HG03196 (cell line): ENCODE results near the gene OR6M1.

ENCODE experiments used
- ATAC-seq: cut with Tn5 transposase; IDR thresholded peaks from one replicate; pipeline ENCODE4 v1.9.1; 2021; ENCODE audit not compliant: unreplicated experiment

The OR6M1 gene, protein sequence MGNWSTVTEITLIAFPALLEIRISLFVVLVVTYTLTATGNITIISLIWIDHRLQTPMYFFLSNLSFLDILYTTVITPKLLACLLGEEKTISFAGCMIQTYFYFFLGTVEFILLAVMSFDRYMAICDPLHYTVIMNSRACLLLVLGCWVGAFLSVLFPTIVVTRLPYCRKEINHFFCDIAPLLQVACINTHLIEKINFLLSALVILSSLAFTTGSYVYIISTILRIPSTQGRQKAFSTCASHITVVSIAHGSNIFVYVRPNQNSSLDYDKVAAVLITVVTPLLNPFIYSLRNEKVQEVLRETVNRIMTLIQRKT

DNA sequence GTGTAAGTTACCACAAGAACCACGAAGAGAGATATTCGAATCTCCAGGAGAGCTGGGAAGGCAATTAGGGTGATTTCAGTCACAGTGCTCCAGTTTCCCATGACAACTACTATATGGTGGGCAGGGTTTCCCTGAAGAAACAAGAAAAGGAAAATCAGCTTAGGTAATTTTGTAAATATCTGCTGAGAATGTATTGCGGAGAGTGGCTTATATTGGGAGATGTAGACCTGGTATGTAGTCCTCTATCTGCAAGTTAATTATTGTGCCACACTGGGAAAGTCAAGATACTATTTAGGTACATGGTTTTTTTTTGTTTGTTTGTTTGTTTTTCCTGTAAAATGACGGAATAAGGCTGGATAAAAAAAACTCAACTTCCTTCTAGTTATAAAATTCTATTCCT, at the start of gene OR6M1:
Gene OR6M1, minus strand, starts transcription at position 101 of the 400 bp plus-strand sequence. Its CDS starts 0 bp downstream, at position 101.
- ATAC-seq: no peak

DNA sequence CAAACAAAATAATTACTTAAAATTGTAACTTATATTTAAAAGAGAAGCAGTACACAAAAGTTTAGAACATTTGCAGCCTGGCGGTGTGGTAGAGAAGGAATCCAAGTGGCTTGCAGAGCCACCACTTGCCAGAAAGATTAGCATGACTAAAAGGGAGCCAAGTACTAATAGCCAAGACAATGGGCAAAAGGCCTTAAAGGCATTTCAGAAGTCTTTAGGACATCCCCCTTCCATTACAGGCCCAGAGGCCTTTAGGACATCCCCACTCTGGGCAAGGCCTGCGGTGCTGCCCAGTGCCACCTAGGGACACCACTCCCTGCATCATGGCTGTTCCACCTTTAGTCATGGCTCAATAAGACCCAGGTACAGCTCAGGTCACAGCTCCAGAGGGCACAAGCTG, 46.9 kb upstream of the OR6M1 start:
- ATAC-seq: no peak

DNA sequence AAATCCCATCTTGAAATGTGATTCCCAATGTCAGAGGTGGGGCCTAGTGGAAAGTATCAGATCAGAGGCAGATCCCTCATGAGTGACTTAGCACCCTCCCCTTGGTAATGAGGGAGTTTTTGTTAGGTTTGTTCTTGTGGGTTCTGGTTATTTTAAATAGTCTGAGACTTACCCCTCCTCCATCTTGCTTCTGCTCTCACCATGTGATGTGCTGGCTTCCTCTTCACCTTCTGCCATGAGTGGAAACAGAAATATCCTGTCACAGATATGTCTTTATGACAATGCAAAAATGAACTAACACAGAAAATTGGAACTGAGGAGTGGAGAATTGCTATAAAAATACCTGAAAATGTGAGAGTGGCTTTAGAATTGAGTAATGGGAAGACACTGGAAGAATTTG, 46.2 kb upstream of the OR6M1 start:
- ATAC-seq: no peak

DNA sequence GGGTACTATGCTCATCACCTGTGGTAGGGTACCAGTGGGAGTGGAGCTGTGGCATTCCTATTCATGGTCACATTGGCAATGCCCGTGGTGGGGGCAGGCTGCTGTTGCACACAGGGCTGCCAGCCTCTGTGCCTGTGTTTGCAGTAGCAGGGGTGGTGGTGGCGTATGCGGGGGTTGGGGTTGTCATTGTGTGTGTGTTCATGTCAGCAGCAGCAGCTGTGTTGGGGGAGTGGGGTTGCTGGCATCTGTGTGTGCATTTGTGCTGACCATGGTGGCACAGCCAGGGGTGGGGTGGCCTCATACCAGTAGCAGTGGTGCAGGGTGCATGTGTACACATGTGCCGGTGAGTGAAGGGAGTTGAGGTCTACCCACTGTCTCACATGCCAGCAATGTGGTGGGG, 45.0 kb upstream of the OR6M1 start:
- ATAC-seq: no peak

DNA sequence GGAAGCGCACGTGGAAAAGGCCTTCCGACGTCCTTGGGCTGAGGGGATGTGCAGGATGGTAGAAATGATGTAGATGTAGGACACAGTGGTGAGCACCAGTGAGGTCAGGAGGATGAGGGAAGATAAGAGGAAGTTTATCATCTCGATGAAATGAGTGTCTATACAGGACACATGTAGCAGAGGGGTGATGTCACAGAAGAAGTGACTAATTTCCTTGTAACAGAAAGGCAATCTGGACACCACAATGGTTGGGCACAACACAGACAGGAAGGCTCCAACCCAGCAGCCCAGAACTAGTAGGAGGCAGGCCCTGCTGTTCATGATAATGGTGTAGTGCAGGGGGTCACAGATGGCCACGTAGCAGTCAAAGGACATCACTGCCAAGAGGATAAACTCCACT, 35.0 kb upstream of the OR6M1 start:
- ATAC-seq: no peak

DNA sequence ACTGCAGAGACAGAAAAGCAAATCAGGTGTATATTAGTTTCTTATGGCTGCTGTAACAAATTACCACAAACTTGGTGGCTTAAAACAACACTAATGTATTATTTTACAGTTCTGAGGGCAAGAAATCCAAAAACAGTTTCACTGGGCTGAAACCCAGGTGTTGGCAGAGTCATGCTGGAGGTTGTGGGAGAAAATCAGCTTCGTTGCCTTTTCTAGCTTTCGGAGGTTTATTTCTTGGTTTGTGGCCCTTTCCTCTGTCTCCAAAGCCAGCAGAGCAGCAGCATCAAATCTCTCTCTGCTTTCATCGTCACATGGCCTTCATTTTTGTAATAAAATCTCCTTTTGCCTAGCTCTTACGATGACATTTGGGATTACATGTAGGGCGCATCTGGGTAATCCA, 33.0 kb upstream of the OR6M1 start:
- no peak for ATAC-seq

DNA sequence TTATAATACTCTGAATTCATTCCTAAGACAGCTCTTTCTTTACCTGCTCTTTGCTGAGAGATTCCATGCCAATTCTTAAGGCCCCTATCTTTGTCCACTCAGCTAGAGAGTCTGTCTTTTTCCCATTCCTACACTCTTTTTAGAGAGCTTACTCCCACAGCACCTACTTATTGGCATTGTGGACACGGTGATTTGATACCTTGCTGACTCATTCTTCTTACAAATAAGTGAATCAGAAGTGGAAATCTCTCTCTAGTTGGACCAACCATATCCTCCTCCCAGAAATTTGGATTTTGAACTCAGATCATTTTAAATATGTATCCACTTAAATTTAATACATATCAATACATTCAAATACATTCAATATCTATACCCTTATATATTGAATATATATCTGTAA, 32.5 kb upstream of the OR6M1 start:
- no peak for ATAC-seq

DNA sequence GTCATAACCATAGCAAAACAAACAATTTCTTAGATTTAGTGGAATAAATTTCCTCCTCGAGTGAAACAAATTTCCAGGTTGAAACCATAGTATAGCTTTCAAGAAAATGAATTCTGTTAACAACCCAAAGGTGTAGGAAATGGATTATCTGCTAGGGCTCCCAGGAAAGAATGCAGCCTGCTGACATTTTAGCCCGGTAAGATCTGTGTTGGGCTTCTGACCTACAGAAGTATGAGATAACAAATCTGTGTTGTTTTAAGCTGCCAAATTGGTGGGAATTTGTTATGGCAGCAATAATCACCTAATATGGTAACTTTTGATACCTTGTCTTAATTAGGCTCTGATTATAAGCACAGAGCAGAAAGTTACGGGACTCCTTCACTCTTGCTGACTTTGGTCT, 32.0 kb upstream of the OR6M1 start:
- no peak for ATAC-seq

DNA sequence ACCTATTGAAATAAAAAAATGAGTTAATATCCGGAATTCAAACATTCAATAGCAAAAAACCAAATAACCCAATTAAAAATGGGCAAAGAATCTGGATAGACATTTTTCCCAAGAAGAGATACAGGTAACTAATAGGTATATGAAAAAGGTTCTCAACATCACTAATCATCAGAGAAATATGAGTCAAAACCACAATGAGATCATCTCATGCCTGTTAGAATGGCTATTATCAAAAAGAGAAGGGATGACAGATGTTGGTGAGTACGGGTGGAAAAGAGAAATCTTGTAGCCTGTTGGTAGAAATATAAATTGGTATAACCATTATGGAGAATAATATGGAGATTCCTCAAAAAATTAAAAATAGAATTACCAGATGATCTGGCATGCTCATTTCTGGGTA, 26.9 kb upstream of the OR6M1 start:
- ATAC-seq: no peak

DNA sequence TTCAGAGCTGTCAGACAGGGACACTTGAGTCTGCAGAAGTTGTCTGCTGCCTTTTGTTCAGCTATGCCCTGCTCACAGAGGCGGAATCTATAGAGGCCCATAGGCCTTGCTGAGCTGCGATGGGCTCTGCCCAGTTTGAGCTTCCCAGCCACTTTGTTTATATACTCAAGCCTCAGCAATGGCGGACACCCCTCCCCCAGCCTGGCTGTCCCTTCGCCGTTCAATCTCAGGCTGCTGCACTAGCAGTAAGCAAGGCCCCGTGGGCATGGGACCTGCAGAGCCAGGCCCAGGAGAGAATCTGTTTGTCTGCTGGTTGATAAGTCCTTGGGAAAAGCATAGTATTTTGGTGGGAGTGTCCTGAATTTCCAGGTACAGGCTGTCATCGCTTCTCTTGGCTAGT, 23.6 kb upstream of the OR6M1 start:
- ATAC-seq: no peak

DNA sequence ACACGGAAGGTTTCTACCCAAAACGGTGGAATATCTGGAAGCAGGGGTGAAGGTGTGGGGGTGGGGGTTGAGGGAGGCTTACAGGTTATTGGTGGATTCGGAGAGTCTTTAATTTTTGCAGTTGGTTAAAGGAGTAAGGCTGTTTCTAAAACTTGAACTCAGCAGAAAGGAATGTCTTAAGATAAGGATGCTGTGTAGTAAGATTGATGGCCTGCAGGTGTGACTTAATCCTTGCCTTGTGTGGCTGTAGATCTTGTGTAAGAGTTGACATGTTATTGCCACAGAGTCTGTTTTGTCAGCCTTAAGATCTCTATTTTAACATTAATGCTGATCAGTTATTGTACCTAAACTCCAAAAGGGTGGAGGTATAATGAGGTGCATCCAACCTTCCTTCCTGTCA, 16.4 kb upstream of the OR6M1 start:
- ATAC-seq: no peak

DNA sequence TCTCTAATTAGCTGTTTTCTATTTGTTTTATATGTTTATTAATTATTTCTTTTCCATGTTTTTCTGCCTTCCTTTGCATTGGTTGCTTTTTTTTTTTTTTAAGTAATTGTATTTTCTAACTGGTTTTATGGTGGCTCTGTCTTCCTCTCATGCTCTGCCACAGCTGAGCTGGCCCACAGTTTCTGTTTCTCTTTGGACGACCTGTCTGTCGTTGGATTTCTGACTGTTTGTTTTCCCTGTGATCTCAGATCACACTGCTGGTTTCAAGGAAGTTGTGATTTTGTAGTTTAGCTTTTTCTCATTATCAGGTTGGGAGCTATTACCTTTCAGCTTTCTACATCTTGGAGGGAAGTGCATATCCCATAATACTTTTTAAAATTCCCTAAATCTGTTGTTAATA, 15.9 kb upstream of the OR6M1 start:
- ATAC-seq: peak; percentile 95

DNA sequence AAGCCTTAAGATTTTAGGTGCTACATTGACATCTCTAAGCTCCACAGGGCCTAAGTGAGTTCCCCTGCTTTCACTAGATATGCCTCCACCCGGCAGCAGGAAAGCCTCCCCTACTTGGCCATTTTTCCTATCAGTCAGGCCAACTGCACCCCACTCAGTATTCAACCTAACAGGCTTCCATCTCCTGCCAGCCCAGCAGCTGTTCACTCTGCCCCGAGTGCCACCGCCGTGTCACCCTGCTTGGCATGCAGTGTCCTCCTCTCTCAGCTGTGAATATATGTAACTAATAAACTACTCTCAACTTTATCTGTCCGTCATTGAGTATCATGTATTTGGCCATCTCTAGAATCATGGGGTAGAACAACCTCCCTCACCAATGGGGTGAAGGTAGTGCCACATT, 9.0 kb upstream of the OR6M1 start:
- ATAC-seq: no peak

DNA sequence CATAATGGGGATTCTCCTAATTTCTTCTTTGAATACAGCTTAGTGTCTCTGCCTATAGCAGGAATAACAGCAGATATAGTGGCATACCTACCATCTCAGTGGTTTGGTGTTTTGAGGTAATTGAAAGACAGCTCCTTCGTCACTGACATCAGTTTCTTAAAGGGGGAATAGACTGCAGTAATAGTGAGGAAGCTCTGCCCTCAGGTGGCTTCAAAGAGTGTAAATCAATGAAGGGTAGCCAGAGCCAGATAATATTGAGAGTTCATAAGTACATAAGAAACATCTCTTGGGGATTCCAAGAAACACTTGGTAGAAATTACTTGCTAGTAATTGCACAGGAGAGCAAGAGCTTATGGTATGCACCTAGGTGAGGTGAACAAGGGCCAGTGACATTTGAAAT, 4.4 kb downstream of the OR6M1 start:
- ATAC-seq: no peak

DNA sequence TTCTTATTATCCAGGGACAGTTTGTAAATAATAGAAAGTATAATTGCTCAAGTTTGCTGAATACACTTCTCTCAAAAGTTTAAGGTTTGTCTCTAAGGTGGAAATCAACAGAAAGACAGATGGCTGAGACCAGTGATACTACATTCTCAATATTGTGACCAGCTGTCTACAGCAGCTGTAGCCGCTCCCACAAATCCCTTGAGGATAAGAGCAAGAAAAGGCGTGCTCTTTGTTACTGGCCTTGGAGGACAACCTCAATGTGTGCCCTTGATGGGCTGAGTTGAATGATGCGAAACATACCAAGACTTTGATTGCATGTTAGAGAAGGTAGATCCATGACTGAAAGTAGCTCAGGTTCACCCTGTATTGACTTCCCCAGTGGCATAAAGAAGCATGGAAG, 6.1 kb downstream of the OR6M1 start:
- no peak for ATAC-seq

DNA sequence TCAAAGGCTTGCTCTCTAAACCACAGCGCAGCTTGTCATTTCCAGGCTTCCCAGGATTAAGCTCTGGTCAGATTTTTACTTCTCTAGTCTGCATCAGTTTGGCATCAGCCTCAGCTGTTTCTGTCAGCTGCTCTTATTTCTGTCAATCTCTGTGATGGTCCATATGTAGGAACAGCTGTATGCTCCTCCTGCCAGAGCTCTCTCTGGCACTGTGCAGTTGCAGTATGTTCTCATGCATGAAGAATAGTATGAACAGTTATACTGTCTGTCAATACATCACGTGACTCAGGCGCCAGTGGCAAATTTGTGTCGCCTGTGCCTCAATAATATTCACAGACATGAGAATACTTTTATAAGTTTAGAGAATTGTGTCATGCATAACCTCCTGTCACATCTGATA, 6.7 kb downstream of the OR6M1 start:
- ATAC-seq: no peak

DNA sequence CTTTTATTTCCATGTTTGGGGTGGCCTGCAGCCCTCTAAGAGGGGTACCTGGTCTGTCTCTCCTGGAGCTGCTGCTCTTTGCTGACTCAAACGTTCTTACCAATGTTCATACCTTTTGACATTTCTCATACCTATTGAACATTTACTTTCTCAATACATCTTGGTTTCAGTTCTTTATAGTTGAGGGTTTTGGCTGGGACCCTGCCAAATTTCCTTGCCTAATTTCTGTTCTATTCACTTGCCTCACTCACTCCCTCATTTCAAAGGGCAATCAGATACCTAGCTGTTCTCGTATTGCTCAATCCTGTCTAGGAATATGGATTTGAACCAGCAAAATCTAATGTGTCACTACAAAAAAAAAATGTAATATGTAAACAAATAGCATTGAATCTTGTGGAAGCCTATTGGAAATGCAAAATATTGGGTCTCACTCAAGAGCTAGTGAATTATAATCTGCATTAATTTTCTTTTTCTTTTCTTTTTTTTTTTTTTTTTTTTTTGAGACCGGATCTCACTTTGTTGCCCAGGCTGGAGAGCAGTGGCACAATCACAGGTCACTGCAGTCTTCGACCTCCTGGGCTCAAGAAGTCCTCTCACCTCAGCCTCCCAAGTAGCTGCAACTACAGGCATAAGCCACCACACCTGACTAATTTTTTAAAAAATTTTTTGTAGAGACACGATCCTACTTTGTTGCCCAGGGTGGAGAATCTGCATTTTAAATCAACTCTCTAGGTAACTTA, 7.5 kb downstream of the OR6M1 start:
- ATAC-seq: no peak

DNA sequence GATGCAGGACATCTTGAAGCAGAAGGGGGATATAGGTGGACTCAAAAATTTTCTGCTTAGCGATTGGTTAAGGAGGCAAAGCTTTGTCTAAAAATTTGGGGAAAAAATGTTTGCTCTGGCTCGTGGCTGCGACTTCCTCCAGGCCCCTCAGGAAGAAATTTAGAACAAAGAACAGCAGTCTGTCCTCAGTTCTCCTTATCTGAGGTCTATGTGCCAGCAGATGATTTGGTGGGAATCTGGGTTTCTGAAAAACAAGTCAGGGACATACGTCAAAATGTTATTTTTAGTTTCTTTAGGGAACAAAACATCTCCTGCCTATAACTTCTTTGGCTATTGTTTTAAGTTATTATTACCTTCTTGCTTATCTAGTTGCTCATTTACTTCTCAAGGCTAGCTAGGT, 8.1 kb downstream of the OR6M1 start:
- no peak for ATAC-seq

DNA sequence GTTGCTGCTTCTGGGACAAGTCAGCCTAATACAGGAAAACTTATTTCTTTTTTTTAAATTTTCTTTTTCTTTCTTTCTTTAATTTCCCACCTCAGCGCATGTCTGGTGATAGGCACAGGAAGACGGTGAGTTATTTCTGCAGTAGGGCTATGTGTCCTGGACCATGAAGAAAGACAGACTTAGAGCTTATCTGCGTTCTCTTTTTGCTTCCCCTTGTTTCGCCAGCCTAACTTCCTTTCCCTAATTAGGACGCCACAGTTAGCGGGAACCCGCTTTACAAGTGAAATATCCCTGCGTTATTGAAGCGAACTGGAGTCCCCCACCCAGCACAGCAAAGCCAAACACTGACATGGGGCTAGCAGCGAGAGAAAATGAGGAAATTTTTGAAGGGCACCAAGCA, 8.6 kb downstream of the OR6M1 start:
- ATAC-seq: no peak

DNA sequence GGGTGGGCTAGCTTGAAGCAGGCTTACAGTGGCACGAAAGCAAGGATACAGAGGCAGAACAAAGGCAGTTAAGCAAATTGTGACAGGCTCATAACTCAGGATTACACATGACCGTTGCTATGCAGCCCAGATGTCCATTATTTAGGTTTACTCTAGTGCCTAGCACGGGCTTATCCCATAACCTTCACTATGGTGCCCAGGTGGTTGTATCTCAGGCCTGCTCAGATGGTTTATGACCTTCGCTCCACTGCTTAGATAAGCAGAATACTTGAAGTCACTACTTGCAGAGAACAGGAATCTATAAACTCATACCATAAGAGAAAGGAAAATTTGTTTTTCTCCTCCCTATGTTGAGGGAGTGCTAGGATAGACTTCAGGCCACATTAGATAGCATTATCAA, 9.0 kb downstream of the OR6M1 start:
- ATAC-seq: no peak

DNA sequence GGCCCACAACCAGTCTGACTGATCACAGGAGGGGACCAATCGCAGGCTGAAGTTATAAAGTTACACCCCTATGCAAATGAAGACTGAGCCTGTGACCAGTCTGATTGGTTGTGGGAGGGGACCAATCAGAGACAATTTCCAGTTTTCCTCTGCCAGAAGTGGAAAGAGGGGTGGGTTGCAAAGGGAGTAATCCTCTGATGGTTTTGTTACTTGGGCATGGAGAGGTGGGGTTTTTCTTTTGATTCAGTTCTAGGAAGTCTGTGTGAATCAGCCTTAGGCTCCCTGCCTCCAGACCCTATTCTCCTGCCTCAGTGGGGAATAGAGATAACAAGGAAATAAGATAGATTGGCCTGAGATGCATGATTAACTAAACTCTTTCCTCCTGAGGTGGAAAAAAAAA, 9.9 kb downstream of the OR6M1 start:
- no peak for ATAC-seq

DNA sequence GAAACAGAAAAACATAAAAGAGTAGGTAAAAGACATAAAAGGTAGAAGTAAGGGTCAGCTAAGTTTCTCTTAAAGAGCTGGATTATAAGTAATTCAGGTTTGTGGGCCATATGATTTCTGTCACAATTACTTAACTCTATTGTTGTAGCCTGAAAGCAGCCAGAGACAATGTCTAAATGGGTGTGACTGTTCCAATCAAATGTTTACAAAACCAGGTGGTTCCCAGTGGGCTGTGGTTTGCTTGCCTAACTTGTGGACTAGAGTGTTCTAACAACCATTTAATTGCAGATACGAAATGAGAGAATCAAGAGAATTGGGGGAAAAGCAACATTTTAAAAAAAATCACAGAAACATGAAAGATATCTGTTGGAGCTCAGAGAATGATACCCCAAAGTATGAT, 22.6 kb downstream of the OR6M1 start:
- ATAC-seq: no peak

DNA sequence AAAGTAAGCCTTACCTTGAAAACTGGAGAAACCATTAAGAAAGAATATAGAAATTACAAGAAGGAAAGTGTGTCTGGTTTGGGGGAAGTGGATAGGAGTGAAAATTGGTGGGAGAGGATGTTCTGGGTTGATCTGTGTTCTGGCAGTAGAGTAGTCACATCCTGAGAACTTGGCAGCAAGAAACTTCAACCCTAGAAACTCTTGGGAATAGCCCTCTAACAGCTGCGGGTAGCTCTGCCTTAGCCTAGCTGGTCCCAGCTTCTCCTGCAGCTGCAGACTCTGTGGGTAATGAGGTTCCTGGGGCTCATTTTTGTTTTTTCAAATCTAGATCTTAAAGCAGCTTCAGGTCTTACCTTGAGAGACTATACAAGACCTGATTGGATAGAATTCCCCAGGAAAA, 27.6 kb downstream of the OR6M1 start:
- no peak for ATAC-seq
